Fibroblast of mammary gland (primary cell): Measurements from ENCODE around the gene RASSF9.
A peak's percentile ranks its signal among the peaks of the same experiment; 100 is the strongest.

ENCODE experiments used
- DNase-seq: peaks from one replicate; pipeline ENCODE4 v3.0.0-alpha.2; 2010; ENCODE audit warnings: low read depth
- H3K4me3 ChIP-seq: 2 replicates; pipeline ENCODE4 v1.5.1; 2011; ENCODE audit warnings: low read depth, mild to moderate bottlenecking, low read length, moderate library complexity; ENCODE audit not compliant: control insufficient read depth
- CTCF ChIP-seq: conservative IDR thresholded peaks from 2 replicates; pipeline ENCODE4 v1.5.1; 2011; ENCODE audit warnings: low read depth, low read length, inconsistent platforms; ENCODE audit not compliant: control insufficient read depth, insufficient read depth

RASSF9 gene

GRCh38 chr12:85784096-85784720, 52.0 kb downstream of the RASSF9 start:
- DNase-seq: no peak
- no peak overlapping the region for H3K4me3 ChIP-seq

GRCh38 chr12:85782711-85783110, 53.5 kb downstream of the RASSF9 start:
- H3K4me3 ChIP-seq: no peak overlapping the region
- no peak for TF ChIP-seq CTCF
- no peak for DNase-seq

More at GRCh38 chr12:85784096-85784720, 52.0 kb downstream of the RASSF9 start:
- no peak for TF ChIP-seq CTCF

- no peak for DNase-seq
- TF ChIP-seq CTCF: no peak
- H3K4me3 ChIP-seq: no peak overlapping the region
These were observed 54.4 kb downstream of the RASSF9 start for GRCh38 chr12:85781766-85782165.

GRCh38 chr12:85779768-85780167, 56.4 kb downstream of the RASSF9 start:
- DNase-seq: no peak
- no peak for TF ChIP-seq CTCF
- no peak overlapping the region for H3K4me3 ChIP-seq

GRCh38 chr12:85775091-85775490, 61.1 kb downstream of the RASSF9 start:
- DNase-seq: no peak
- no peak overlapping the region for H3K4me3 ChIP-seq
- TF ChIP-seq CTCF: no peak

GRCh38 chr12:85765453-85765869, 70.7 kb downstream of the RASSF9 start:
- DNase-seq: peak; percentile 5
- H3K4me3 ChIP-seq: no peak overlapping the region
- TF ChIP-seq CTCF: no peak

- no peak overlapping the region for H3K4me3 ChIP-seq
- no peak for DNase-seq
- TF ChIP-seq CTCF: no peak
These were observed 76.6 kb downstream of the RASSF9 start for GRCh38 chr12:85759623-85760022.
